Measurements from ENCODE around the gene GAST.

Gene GAST

DNA sequence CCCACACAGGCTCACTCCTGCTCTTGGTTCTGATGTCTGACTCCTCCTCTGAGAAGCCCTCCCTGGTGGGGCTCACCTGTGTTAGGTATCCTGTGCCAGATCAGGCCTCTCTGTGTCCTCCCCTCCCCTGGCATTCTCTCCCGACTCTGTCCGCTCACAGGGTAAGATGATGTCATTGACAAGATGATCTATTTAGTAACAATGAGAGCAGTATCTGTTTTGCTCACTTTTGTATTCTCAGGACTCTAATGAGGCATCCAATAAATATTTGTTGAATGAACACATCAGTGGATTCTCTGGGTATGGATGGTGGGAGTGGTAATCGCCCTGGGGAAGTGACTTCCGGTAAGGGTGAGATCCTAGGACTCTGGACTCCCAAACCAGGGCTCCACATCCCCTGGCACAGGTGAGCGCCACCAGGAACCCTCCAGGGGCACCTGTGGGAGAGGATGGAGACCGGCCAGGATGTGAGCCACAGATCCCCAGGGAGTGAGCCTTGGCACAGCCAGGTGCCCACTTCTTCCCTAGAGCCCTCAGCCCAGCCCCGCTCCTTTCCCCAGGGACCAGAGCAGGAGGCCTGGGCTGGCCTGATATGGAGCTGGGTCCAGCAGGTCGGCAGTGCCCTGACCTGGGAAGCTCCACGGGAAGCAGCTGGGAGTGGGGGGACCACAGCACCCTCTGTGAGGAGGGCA lies 27.7 kb downstream of the GAST start:
- no peak for DNase-seq (ENCODE audit: low read depth in 2 of 2)

DNA sequence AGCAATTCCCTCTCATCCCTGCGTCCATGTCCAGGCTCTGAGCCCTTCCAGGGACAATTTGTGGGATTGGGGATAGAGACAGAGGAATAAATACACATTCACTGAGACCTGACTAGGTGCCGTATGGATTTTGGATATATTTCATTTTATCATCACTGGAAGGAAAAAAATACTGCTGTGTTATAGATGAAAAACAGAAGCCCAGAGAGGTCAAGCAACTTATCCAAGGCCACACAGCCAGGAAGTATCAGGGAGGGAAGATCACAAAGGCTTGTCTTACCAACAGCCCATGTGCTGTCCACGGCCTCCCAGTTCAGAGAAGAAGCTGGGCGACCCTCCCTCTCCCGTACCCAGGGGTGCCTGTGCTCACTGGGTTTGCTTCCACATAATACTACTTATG lies 28.4 kb downstream of the GAST start:
- DNase-seq (ENCODE audit: low read depth in 2 of 2): no peak

DNA sequence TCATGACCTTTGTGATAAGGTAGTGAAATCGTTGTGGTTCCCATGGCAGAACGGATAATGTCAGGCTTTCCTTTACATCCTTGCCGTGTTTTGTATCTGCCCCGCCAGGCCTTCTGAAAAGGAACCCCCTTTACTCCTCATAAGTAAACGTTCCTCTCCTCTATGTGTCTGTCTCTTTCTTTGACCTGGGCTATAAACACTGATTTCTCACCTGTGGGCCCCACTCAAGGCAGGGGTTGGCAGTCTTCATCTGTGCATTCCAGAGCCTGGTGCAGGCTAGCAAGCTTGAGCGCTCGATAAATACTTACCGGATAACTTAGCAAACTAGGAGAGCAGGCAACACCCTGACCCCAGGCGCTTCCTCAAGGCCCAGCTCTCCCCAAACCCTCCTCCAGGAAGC lies 29.6 kb downstream of the GAST start:
- DNase-seq (ENCODE audit: low read depth in 2 of 2): no peak

DNA sequence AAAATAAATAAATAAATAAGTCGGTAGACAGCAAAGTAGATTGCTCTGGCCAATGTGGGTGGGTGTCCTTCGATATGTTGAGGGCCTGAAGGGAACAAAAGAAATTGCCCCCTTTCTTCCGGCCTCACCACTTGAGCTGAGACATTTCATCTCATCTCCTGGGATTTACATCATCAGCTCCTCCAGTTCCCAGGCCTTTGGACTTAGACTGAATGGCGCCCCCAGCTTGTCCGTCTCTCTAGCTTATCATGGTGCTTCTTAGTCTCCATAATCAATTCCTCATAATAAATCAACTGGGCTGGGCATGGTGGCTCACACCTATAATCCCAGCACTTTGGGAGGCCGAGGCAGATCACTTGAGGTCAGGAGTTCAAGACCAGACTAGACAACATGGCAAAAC lies 36.1 kb downstream of the GAST start:
- DNase-seq (ENCODE audit: low read depth in 2 of 2): no peak

DNA sequence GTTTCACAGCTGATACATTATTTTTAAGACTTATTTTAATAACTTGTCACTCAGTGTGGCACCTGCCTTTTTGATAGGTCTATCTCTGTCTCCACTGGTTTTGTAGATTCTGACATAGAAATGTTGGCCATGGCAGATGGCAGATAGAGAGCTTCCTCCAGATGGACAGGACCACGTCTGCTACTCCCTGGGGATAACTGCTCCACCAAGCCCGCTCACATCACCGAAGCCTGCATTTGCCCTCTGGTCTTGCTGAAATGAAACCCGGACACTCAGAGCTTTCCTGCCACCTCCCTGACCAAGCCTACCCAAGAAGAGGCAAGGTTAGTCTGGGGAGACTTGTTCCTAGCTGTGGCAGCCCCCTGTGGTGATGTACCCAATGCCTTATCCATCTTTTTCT lies 38.7 kb downstream of the GAST start:
- DNase-seq (ENCODE audit: low read depth in 2 of 2): no peak

DNA sequence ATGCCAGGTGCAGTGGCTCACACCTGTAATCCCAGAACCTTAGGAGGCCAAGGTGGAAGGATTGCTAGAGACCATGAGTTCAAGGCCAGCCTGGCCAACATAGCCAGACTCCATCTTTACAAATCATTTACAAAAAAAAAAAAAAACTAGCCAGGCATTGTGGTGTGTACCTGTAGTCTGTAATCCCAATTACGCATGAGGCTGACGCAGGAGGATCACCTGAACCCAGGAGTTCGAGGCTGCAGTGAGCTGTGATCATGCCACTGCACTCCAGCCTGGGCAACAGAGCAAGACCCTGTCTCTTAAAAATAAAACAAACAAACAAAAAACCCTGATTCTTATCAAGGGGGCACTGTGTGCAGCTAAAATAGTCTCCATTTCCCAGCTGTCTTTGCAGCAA lies 39.2 kb downstream of the GAST start:
- DNase-seq (ENCODE audit: low read depth in 2 of 2): no peak

DNA sequence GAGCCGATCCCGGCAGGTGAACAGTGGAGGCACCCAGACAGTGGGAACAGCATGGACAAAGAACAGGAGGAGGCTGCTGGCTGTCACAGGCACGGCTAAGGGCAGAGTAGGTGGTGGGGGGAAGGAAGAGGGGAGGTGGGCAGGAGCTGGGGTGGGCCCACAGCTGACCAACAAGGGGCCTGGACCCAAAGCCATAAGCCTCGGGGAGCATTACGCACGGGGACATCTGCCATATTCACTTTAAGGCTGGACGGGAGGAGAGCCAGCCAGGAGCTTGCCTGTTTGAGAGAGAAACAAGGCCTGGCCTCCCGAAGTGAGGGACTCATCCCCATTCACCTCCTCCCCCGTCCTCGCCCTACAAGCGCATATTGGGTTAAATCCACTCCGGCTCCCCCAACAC lies 41.9 kb downstream of the GAST start:
- no peak for DNase-seq (ENCODE audit: low read depth in 2 of 2)

DNA sequence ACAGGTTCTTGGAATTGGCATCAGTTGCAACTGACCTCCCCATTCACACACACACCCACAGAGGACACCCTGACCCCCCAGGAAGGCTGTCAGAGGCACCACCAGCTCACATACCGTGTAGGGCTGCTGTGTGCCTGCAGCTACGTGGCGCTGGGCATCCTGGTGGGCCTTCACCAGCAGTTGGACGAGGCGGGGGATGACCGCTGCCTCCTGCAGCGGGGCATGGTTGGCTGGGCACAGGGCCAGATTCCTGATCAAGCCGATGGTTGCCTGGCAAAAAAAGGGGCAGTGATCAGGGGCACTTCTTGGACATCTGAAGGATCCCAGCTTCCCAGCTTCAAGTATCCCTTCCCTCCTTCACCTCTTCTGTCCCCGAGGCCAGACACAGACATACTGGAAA lies 46.5 kb downstream of the GAST start:
- no peak for DNase-seq (ENCODE audit: low read depth in 2 of 2)

DNA sequence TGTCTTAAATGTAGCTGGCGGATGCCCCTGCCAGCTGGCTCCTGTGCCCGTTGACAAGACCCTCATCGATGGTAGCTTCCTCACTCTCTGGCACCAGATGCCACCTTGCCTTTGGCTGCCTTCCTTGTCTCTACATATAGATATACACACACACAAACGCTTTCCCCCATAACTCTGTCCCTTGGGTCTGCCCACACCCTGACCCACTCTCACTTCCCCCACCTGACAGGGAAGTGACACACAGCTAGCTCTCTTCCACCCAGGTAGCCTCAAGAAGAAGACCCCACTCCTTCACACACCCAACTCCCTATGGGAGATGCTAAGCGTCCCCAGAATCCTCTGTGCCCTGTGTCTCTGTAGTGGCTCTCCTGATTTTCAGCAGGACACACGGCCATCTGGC lies 48.7 kb downstream of the GAST start:
- no peak for DNase-seq (ENCODE audit: low read depth in 2 of 2)

DNA sequence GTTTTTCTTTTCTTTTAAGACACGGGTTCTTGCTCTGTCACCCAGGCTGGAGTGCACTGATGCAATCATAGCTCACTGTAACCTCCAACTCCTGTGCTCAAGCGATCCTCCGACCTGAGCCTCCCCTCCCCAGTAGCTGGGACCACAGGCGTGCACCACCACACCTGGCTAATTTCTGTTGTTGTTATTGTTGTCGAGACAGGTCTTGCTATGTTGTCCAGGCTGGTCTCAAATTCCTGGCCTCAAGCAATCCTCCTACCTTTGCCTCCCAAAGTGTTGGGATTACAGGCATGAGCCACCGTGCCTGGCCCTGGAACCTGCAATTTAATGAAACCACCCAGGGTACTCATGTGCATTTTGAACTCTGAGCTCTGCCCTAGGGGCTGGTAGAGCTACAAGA lies 50.3 kb downstream of the GAST start:
- no peak for DNase-seq (ENCODE audit: low read depth in 2 of 2)

DNA sequence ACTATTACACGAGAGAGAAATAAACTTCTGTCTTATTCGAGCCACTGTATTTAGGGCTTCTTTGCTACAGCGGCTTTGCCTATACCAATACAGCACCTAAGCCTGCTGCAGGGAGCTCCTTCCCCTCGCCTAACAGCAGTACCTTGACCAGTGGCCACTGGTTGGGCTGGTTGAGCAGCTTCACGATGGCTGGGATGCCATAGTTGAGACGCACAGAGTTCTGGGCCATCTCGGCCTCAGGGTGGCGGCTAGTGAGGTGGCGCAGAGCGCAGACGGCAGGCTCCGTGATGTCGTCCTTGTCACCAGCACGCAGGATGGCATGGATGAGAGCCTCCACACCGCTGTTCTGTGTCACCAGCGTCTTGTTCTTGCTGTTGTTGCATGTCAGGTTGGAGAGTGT lies 50.7 kb downstream of the GAST start:
- no peak for DNase-seq (ENCODE audit: low read depth in 2 of 2)

DNA sequence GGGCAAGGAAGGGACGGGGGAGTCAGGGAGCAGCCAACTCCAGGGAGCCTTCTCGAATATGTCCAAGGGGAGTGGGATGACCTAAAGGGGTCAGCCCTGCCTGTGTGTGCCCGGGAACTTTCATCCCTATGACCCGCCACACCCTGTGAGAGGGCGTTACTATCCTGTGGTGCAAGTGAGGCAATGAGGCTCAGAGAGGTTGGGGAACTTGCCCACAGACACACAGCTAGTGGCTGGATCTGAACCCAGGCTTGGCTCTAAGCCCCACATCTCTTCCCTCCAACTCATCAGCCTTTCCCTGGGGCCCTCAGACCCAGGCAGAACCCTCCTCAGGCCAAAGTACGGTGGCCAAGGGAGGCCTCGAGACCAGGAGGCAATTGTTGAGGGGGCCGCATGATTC lies 51.2 kb downstream of the GAST start:
- DNase-seq (ENCODE audit: low read depth in 2 of 2): no peak

Measured in stimulated activated CD4-positive, alpha-beta T cell treated with anti-CD3 and anti-CD28 coated beads, Interleukin-12 subunit alpha, Interleukin-12 subunit beta, amount 100 ng/mL, for 24 hours (primary cell).